Astrocyte (in vitro differentiated cells and primary cell): ENCODE measurements around the gene CASK.

Experiments used
- EZH2 ChIP-seq: IDR thresholded peaks from 2 replicates; pipeline ENCODE4 v1.6.1; 2012; ENCODE audit warnings: mild to moderate bottlenecking, low read length, inconsistent platforms; ENCODE audit not compliant: insufficient read depth
- TF ChIP-seq, protein P1 (sequence below): IDR thresholded peaks from 2 replicates; pipeline ENCODE4 v1.5.1; 2011; ENCODE audit warnings: low read depth, mild to moderate bottlenecking, inconsistent platforms, low read length, moderate library complexity; ENCODE audit not compliant: insufficient read depth

GRCh38 chrX:41858161-41858775 lies 65.1 kb downstream of the CASK start:
- TF ChIP-seq, protein P1, sequence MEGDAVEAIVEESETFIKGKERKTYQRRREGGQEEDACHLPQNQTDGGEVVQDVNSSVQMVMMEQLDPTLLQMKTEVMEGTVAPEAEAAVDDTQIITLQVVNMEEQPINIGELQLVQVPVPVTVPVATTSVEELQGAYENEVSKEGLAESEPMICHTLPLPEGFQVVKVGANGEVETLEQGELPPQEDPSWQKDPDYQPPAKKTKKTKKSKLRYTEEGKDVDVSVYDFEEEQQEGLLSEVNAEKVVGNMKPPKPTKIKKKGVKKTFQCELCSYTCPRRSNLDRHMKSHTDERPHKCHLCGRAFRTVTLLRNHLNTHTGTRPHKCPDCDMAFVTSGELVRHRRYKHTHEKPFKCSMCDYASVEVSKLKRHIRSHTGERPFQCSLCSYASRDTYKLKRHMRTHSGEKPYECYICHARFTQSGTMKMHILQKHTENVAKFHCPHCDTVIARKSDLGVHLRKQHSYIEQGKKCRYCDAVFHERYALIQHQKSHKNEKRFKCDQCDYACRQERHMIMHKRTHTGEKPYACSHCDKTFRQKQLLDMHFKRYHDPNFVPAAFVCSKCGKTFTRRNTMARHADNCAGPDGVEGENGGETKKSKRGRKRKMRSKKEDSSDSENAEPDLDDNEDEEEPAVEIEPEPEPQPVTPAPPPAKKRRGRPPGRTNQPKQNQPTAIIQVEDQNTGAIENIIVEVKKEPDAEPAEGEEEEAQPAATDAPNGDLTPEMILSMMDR = no peak
- no peak for TF ChIP-seq EZH2
